BJ (cell line): ENCODE measurements around the gene ZFPL1. TPM values are rescaled to one million over a fixed set of nuclear protein-coding genes. Genes with fewer than 3 reads are reported as not detected.

Source experiments
- CTCF ChIA-PET: fragments of 350-600 bp; formaldehyde crosslinking; extraction: SDS; loops from one replicate; lab custom pipeline; 2021; ENCODE audit warnings: antibody characterized with exemption, inconsistent platforms; lab: Yijun Ruan, JAX
- POLR2A ChIA-PET: fragments of 300-600 bp; sonication (Branson Sonifier 250); formaldehyde crosslinking; extraction: SDS; loops from one replicate; lab custom pipeline; 2021; ENCODE audit warnings: antibody characterized with exemption; lab: Charles Lee
- DNase-seq: peaks from one replicate; pipeline ENCODE4 v3.0.0-alpha.2; 2011; ENCODE audit warnings: low read depth
- H3K27me3 ChIP-seq: 2 replicates; pipeline ENCODE4 v1.6.0; 2011; ENCODE audit warnings: low read length; ENCODE audit not compliant: control insufficient read depth, insufficient read depth
- H3K36me3 ChIP-seq: 2 replicates; pipeline ENCODE4 v1.5.1; 2011; ENCODE audit warnings: low read length; ENCODE audit not compliant: control insufficient read depth, insufficient read depth
- H3K4me3 ChIP-seq: 2 replicates; pipeline ENCODE4 v1.5.1; 2011; ENCODE audit warnings: low read depth, mild to moderate bottlenecking, control low read depth, low read length
- polyA plus RNA-seq: library from polyadenylated mRNA; depleted of rRNA; stranded (reverse); fragments of >200 nt; gene quantifications from 2 replicates; pipeline ENCODE4 v1.2.3, GENCODE V29; 2011
- TF ChIP-seq, protein P1 (sequence below): IDR thresholded peaks from 2 replicates; pipeline ENCODE4 v1.5.1; 2011; ENCODE audit warnings: low read depth, mild to moderate bottlenecking, control low read depth, inconsistent platforms, low read length, moderate library complexity; ENCODE audit not compliant: insufficient read depth

The ZFPL1 gene
- polyA plus RNA-seq, 1 experiment, result 91.8 TPM

DNA sequence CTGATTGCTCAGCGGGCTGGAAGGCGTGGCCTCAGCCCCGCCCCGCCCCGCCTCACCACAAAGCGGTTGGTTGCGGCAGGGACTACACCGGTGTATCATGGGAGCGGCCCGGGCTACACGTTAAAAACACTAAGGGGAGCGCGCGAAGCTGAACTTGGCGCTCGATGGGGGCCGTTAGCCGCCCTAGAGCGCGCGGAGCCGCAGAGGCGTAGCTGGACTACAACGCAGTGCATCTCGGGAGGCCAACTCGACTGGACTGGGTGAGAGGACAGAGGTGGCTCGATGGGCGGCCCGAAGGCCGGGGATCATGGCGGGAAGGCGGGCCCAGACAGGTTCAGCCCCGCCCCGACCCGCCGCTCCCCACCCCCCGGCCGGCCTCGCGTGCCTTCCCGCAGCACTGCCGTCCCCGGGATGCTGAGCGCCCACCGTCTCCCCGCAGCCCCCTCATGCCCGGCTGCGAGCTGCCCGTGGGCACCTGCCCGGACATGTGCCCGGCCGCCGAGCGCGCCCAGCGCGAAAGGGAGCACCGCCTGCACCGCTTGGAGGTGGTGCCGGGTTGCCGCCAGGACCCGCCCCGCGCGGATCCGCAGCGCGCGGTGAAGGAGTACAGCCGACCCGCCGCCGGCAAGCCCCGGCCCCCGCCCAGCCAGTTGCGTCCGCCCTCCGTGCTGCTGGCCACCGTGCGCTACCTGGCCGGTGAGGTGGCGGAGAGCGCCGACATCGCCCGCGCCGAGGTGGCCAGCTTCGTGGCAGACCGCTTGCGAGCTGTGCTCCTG is 43.0 kb upstream of the ZFPL1 start, which contains the start of gene SAC3D1:
TSS of gene SAC3D1 (plus strand) at position 364 of the 776 bp plus-strand sequence. CDS start at position 447, 83 bp downstream.
- POLR2A ChIA-PET, result no interaction called here
- peak; percentile 81 for DNase-seq
- Histone ChIP-seq H3K27me3 (no peaks in the 10 kb centered on the region), H3K4me3 (peak within 1 kb of the TSS; percentile 68), H3K36me3 (peaks cover 15% of the 10 kb centered on the region)
- TF ChIP-seq, protein P1, sequence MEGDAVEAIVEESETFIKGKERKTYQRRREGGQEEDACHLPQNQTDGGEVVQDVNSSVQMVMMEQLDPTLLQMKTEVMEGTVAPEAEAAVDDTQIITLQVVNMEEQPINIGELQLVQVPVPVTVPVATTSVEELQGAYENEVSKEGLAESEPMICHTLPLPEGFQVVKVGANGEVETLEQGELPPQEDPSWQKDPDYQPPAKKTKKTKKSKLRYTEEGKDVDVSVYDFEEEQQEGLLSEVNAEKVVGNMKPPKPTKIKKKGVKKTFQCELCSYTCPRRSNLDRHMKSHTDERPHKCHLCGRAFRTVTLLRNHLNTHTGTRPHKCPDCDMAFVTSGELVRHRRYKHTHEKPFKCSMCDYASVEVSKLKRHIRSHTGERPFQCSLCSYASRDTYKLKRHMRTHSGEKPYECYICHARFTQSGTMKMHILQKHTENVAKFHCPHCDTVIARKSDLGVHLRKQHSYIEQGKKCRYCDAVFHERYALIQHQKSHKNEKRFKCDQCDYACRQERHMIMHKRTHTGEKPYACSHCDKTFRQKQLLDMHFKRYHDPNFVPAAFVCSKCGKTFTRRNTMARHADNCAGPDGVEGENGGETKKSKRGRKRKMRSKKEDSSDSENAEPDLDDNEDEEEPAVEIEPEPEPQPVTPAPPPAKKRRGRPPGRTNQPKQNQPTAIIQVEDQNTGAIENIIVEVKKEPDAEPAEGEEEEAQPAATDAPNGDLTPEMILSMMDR, result no peak
- CTCF ChIA-PET, result interaction anchor here (0.7 to 1.3 kb wide), 5 partner anchors 12 to 123 kb away, joined by 3 read pairs; partner anchors contain the start of gene ZNHIT2

DNA sequence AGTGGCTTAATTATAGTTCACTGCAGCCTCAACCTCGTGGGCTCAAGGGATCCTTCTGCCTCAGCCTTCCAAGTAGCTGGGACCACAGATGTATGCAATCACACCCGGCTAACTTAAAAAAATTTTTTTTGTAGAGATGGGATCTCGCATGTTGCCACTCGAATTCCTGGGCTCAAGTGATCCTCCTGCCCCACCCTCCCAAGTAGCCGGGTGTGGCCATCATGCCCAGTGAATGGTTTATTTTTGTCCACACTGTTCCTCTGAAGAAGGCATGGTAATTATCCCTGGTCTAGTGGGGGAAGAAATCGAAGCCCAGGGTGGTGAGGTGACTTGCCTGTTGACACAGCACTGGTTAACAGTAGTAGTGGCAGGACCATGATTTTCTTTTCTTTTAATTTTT is 41.1 kb upstream of the ZFPL1 start:
- TF ChIP-seq, protein P1, result no peak
- DNase-seq, result no peak

DNA sequence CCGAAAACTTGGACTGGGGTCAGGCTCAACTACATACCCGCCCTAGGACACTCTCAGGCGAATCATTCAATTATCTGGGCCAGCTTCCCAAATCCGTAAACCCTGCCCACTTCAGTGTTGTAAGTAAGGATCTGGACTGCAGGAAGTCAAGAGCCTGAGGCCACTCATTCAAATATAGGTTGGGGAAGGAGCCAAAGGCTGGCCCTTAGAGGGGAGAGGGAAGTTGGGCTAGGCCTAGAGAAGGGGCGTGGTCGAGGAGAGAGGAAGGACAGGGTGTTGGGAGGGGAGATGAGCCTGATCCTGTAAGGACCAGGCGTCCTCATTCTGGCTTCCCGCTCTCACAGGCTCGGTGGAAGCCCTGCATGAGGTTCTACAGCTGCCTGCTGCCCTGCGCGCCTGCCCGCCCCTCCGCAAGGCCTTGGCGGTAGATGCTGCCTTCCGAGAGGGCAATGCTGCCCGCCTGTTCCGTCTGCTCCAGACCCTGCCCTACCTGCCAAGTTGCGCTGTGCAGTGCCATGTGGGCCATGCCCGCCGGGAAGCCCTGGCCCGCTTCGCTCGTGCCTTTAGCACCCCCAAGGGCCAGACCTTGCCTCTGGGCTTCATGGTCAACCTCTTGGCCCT is 40.0 kb upstream of the ZFPL1 start:
- DNase-seq, result peak; percentile 29
- Histone ChIP-seq H3K4me3 (no peak overlapping the region), H3K36me3 (peaks cover 9% of the 10 kb centered on the region), H3K27me3 (no peaks in the 10 kb centered on the region)
- CTCF ChIA-PET, result interaction anchor here (0.6 kb wide), 1 partner anchor 32 kb away, joined by 3 read pairs; no protein-coding TSS in a partner anchor
- POLR2A ChIA-PET, result interaction anchor here (0.5 kb wide), 1 partner anchor 464 kb away, joined by 3 read pairs; no protein-coding TSS in a partner anchor
- TF ChIP-seq, protein P1, result no peak

More for the DNA sequence above, 41.1 kb upstream of the ZFPL1 start:
- Histone ChIP-seq H3K36me3 (peaks cover 15% of the 10 kb centered on the region), H3K27me3 (no peaks in the 10 kb centered on the region), H3K4me3 (no peak overlapping the region)
- ChIA-PET POLR2A (no interaction called here), CTCF (no interaction called here)

DNA sequence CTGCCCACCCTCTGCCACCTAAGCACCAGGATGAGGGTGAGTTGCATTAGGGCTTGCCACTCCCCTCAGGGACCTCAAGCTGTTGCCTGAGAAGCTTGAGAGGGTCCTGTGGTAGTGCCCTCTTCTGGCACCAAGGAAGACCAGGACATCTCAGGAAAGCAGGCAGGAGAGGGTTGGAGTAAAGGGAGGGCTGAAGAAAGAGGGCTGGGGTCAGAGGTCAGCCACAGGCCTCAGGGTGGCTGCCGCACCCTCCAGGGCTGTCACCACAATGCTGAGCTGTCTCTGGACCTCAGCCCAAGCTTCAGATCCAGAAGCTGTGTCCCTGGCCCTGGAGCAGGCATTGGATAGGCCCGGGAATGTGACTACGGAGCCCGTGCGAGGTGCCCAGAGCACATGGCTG is 39.0 kb upstream of the ZFPL1 start:
- H3K36me3 ChIP-seq, result peaks cover 7% of the 10 kb centered on the region
- ChIA-PET CTCF (interaction anchor here (0.9 kb wide), 1 partner anchor 31 kb away, joined by 3 read pairs; no protein-coding TSS in a partner anchor), POLR2A (no interaction called here)
- no peak for DNase-seq
- TF ChIP-seq, protein P1, result no peak
- H3K4me3 ChIP-seq, result no peak overlapping the region
- H3K27me3 ChIP-seq, result no peaks in the 10 kb centered on the region

DNA sequence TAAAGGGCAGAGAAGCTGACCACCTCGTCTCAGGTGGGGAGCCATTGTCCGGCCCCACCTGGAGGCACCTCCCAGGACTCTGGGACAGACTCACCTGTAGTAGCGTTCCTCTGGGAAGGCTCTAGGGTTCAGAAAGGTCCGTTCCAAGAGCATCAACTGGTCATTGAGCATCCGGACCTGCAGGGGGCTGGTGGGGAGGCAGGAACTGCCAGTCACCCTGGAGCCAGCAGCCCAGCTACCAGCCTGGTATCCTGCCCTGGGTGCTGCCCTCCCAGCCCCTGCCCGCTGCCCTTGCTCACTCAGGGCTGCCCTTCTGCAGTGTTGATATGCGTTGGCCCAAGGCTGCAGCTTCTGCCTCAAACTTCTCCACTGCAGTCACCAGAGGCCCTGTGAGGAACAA is 38.3 kb upstream of the ZFPL1 start:
- Histone ChIP-seq H3K27me3 (no peaks in the 10 kb centered on the region), H3K36me3 (peaks cover 7% of the 10 kb centered on the region), H3K4me3 (no peak overlapping the region)
- ChIA-PET CTCF (interaction anchor here (1.2 kb wide), 1 partner anchor 32 kb away, joined by 3 read pairs; the partner anchor contains the start of gene ARL2), POLR2A (no interaction called here)
- DNase-seq, result no peak
- TF ChIP-seq, protein P1, result no peak
